WERI-Rb-1 (cell line): ENCODE measurements around the gene CD72.
"Not testable (repeated sequence)": the region's sequence is repeated elsewhere in the genome, so short reads cannot be mapped to it uniquely, and the experiment has no call there.

Experiments used
- DNase-seq: peaks from one replicate; pipeline ENCODE4 v3.0.0-alpha.2; 2020
- H3K27ac ChIP-seq: fragments of 250-450 bp; sonication (Bioruptor Pico); 2 replicates; pipeline ENCODE4 v1.5.1; 2020; ENCODE audit warnings: mild to moderate bottlenecking, moderate library complexity
- H3K27me3 ChIP-seq: fragments of 250-450 bp; sonication (Bioruptor Pico); 2 replicates; pipeline ENCODE4 v1.5.1; 2021; ENCODE audit warnings: mild to moderate bottlenecking, low read depth, moderate library complexity; ENCODE audit not compliant: insufficient read depth, severe bottlenecking
- H3K36me3 ChIP-seq: fragments of 250-450 bp; sonication (Bioruptor Pico); 2 replicates; pipeline ENCODE4 v1.5.1; 2020; ENCODE audit warnings: mild to moderate bottlenecking, moderate library complexity
- H3K4me3 ChIP-seq: 2 replicates; pipeline ENCODE4 v1.5.1; 2011; ENCODE audit warnings: low read depth, mild to moderate bottlenecking, control low read depth, low read length
- H3K9me3 ChIP-seq: fragments of 250-450 bp; sonication (Bioruptor Pico); 2 replicates; pipeline ENCODE4 v1.5.1; 2021; ENCODE audit warnings: mild to moderate bottlenecking, moderate library complexity; ENCODE audit not compliant: severe bottlenecking
- CTCF ChIP-seq: IDR thresholded peaks from 2 replicates; pipeline ENCODE4 v1.5.1; 2011; ENCODE audit warnings: low read depth, mild to moderate bottlenecking, control low read depth, inconsistent platforms, low read length

CD72 gene

GRCh38 chr9:35646533-35647265 is 28.5 kb upstream of the CD72 start:
- no peaks in the 10 kb centered on the region for H3K9me3 ChIP-seq
- H3K27ac ChIP-seq = peak overlapping the region; percentile 74
- TF ChIP-seq CTCF = peak; percentile 93
- no peaks in the 10 kb centered on the region for H3K27me3 ChIP-seq
- peak overlapping the region; percentile 81 for H3K4me3 ChIP-seq
- H3K36me3 ChIP-seq = no peaks in the 10 kb centered on the region
- DNase-seq = peak; percentile 92

GRCh38 chr9:35646153-35646532 is 27.9 kb upstream of the CD72 start:
- Histone ChIP-seq H3K27ac (peak overlapping the region; percentile 74), H3K4me3 (peak overlapping the region; percentile 81), H3K27me3 (no peaks in the 10 kb centered on the region), H3K36me3 (no peaks in the 10 kb centered on the region), H3K9me3 (no peaks in the 10 kb centered on the region)
- 0 out of 2 replicates have a peak, but pooled peaks have one; percentile 27 for TF ChIP-seq CTCF
- peak; percentile 53 for DNase-seq

- not testable (repeated sequence) for H3K36me3 ChIP-seq, DNase-seq, H3K27me3 ChIP-seq, H3K9me3 ChIP-seq
- peak overlapping the region; percentile 81 for H3K4me3 ChIP-seq
- H3K27ac ChIP-seq = peak overlapping the region; percentile 74
These were observed 27.5 kb upstream of the CD72 start for GRCh38 chr9:35645736-35646135.

GRCh38 chr9:35643046-35643445 is 24.8 kb upstream of the CD72 start:
- no peaks in the 10 kb centered on the region for H3K27me3 ChIP-seq
- peaks cover 3% of the 10 kb centered on the region for H3K9me3 ChIP-seq
- no peak overlapping the region for H3K4me3 ChIP-seq
- no peak for DNase-seq
- H3K27ac ChIP-seq = no peak overlapping the region
- TF ChIP-seq CTCF = no peak
- no peaks in the 10 kb centered on the region for H3K36me3 ChIP-seq

GRCh38 chr9:35641478-35641877 is 23.3 kb upstream of the CD72 start:
- not testable (repeated sequence) for H3K9me3 ChIP-seq, H3K27ac ChIP-seq, H3K36me3 ChIP-seq, DNase-seq, H3K4me3 ChIP-seq, H3K27me3 ChIP-seq

GRCh38 chr9:35640431-35640830 is 22.2 kb upstream of the CD72 start:
- H3K27ac ChIP-seq, H3K4me3 ChIP-seq, H3K9me3 ChIP-seq, DNase-seq, H3K27me3 ChIP-seq, H3K36me3 ChIP-seq: not testable (repeated sequence)

GRCh38 chr9:35639631-35640030 is 21.4 kb upstream of the CD72 start:
- no peaks in the 10 kb centered on the region for H3K36me3 ChIP-seq
- no peak for TF ChIP-seq CTCF
- peaks cover 3% of the 10 kb centered on the region for H3K9me3 ChIP-seq
- H3K27me3 ChIP-seq = no peaks in the 10 kb centered on the region
- DNase-seq = no peak
- H3K27ac ChIP-seq = no peak overlapping the region
- no peak overlapping the region for H3K4me3 ChIP-seq

GRCh38 chr9:35639225-35639624 is 21.0 kb upstream of the CD72 start:
- not testable (repeated sequence) for H3K36me3 ChIP-seq, H3K27me3 ChIP-seq, H3K27ac ChIP-seq, H3K9me3 ChIP-seq, DNase-seq, H3K4me3 ChIP-seq

- not testable (repeated sequence) for H3K36me3 ChIP-seq, H3K9me3 ChIP-seq, DNase-seq, H3K4me3 ChIP-seq, H3K27me3 ChIP-seq, H3K27ac ChIP-seq
These were observed 20.5 kb upstream of the CD72 start for GRCh38 chr9:35638751-35639150.

GRCh38 chr9:35637427-35637955 is 19.3 kb upstream of the CD72 start:
- H3K4me3 ChIP-seq, H3K36me3 ChIP-seq, H3K27ac ChIP-seq, H3K27me3 ChIP-seq, H3K9me3 ChIP-seq, DNase-seq: not testable (repeated sequence)

GRCh38 chr9:35636877-35637246 is 18.6 kb upstream of the CD72 start:
- H3K27ac ChIP-seq, H3K36me3 ChIP-seq, H3K27me3 ChIP-seq, H3K9me3 ChIP-seq, DNase-seq, H3K4me3 ChIP-seq: not testable (repeated sequence)
